Measurements from ENCODE around the gene AIRE.
"Not testable (repeated sequence)": the region's sequence is repeated elsewhere in the genome, so short reads cannot be mapped to it uniquely, and the experiment has no call there.

AIRE gene

GRCh38 chr21:44338971-44339910 lies 53.6 kb downstream of the AIRE start, which contains the start of gene CFAP410:
Gene CFAP410 (minus strand): TSS chr21:44339390. CDS start chr21:44339194, 196 bp downstream.
- no peak for TF ChIP-seq CTCF (IDR thresholded peaks at IDR 0.05; ENCODE audit: low read depth, low read length)
- H3K4me3 ChIP-seq (ENCODE audit: low read depth, low read length), result peak within 1 kb of the TSS; percentile 90

- H3K4me3 ChIP-seq (ENCODE audit: low read depth, low read length), result not testable (repeated sequence)
Measured at GRCh38 chr21:44341726-44342458, 56.2 kb downstream of the AIRE start.

GRCh38 chr21:44342981-44343380 lies 57.3 kb downstream of the AIRE start:
- not testable (repeated sequence) for H3K4me3 ChIP-seq (ENCODE audit: low read depth, low read length)

GRCh38 chr21:44344541-44345183 lies 59.0 kb downstream of the AIRE start:
- no peak overlapping the region for H3K4me3 ChIP-seq (ENCODE audit: low read depth, low read length)
- TF ChIP-seq CTCF (IDR thresholded peaks at IDR 0.05; ENCODE audit: low read depth, low read length), result no peak

GRCh38 chr21:44345495-44345894 lies 59.8 kb downstream of the AIRE start:
- H3K4me3 ChIP-seq (ENCODE audit: low read depth, low read length), result no peak overlapping the region
- no peak for TF ChIP-seq CTCF (IDR thresholded peaks at IDR 0.05; ENCODE audit: low read depth, low read length)

- no peak overlapping the region for H3K4me3 ChIP-seq (ENCODE audit: low read depth, low read length)
- no peak for TF ChIP-seq CTCF (IDR thresholded peaks at IDR 0.05; ENCODE audit: low read depth, low read length)
Measured at GRCh38 chr21:44347911-44348451, 62.3 kb downstream of the AIRE start.

Data from WI38 (cell line).